Stimulated activated CD4-positive, alpha-beta T cell treated with anti-CD3 and anti-CD28 coated beads, Interleukin-2, amount 100 ng/mL, for 4 hours (primary cell): ENCODE results near the gene FAM13C.
"Not testable (repeated sequence)": the region's sequence is repeated elsewhere in the genome, so short reads cannot be mapped to it uniquely, and the experiment has no call there.

Experiments used
- DNase-seq: peaks from one replicate; pipeline ENCODE4 v3.0.0-alpha.2; 2020; ENCODE audit warnings: low read depth

The FAM13C gene

GRCh38 chr10:59276133-59276532 is 86.2 kb downstream of the FAM13C start:
- DNase-seq = no peak

GRCh38 chr10:59273445-59273844 is 88.9 kb downstream of the FAM13C start:
- no peak for DNase-seq

- no peak for DNase-seq
Observed at GRCh38 chr10:59272061-59272460, 90.3 kb downstream of the FAM13C start.

- no peak for DNase-seq
Observed at GRCh38 chr10:59271160-59271559, 91.2 kb downstream of the FAM13C start.

GRCh38 chr10:59270492-59270891 is 91.9 kb downstream of the FAM13C start:
- DNase-seq = no peak

GRCh38 chr10:59269651-59270050 is 92.7 kb downstream of the FAM13C start:
- no peak for DNase-seq

GRCh38 chr10:59268460-59268859 is 93.9 kb downstream of the FAM13C start:
- DNase-seq = no peak

GRCh38 chr10:59266321-59266720 is 96.0 kb downstream of the FAM13C start:
- DNase-seq = no peak

GRCh38 chr10:59265141-59265540 is 97.2 kb downstream of the FAM13C start:
- DNase-seq = no peak

GRCh38 chr10:59258890-59259289 is 103.5 kb downstream of the FAM13C start:
- no peak for DNase-seq

GRCh38 chr10:59257224-59257623 is 105.1 kb downstream of the FAM13C start:
- no peak for DNase-seq

GRCh38 chr10:59255463-59255862 is 106.9 kb downstream of the FAM13C start:
- DNase-seq = no peak

- no peak for DNase-seq
Observed at GRCh38 chr10:59252491-59252890, 109.9 kb downstream of the FAM13C start.

GRCh38 chr10:59245686-59246085 is 116.7 kb downstream of the FAM13C start:
- no peak for DNase-seq

- DNase-seq = no peak
Observed at GRCh38 chr10:59244871-59245270, 117.5 kb downstream of the FAM13C start.

- no peak for DNase-seq
Observed at GRCh38 chr10:59243611-59244195, 118.6 kb downstream of the FAM13C start.

- DNase-seq = no peak
Observed at GRCh38 chr10:59242991-59243390, 119.4 kb downstream of the FAM13C start.

- no peak for DNase-seq
Observed at GRCh38 chr10:59242057-59242456, 120.3 kb downstream of the FAM13C start.

- DNase-seq = no peak
Observed at GRCh38 chr10:59240582-59241183, 121.7 kb downstream of the FAM13C start.

- not testable (repeated sequence) for DNase-seq
Observed at GRCh38 chr10:59239108-59239507, 123.2 kb downstream of the FAM13C start.

- DNase-seq = no peak
Observed at GRCh38 chr10:59237775-59238174, 124.6 kb downstream of the FAM13C start.

GRCh38 chr10:59236064-59236697 is 126.2 kb downstream of the FAM13C start:
- DNase-seq = no peak

GRCh38 chr10:59234816-59235429 is 127.4 kb downstream of the FAM13C start:
- DNase-seq = no peak
